HG02642 (cell line): ENCODE results near the gene NR3C2.

Experiments
- ATAC-seq: cut with Tn5 transposase; IDR thresholded peaks from one replicate; pipeline ENCODE4 v1.9.1; 2021; ENCODE audit warnings: mild to moderate bottlenecking; ENCODE audit not compliant: unreplicated experiment, poor library complexity

Gene NR3C2

DNA sequence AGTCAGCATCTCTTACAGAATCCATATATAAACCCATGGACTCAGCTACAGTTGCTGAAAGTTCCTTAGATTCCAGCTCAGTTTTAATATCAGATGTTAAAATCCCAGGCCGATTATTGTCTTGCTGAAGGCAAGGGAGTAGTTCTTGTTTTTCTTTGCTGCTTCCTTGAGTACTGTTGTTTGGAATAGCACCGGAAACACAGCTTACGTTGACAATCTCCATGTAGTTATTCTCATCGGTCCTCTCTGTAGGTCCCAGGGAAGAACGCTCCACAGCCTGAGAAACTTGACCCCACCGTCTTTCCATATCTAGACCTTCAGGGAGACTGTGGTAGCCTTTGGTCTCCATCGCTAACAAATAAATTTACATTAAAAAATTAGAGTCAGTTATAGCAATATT is 5.7 kb downstream of the NR3C2 start:
- ATAC-seq, result no peak

DNA sequence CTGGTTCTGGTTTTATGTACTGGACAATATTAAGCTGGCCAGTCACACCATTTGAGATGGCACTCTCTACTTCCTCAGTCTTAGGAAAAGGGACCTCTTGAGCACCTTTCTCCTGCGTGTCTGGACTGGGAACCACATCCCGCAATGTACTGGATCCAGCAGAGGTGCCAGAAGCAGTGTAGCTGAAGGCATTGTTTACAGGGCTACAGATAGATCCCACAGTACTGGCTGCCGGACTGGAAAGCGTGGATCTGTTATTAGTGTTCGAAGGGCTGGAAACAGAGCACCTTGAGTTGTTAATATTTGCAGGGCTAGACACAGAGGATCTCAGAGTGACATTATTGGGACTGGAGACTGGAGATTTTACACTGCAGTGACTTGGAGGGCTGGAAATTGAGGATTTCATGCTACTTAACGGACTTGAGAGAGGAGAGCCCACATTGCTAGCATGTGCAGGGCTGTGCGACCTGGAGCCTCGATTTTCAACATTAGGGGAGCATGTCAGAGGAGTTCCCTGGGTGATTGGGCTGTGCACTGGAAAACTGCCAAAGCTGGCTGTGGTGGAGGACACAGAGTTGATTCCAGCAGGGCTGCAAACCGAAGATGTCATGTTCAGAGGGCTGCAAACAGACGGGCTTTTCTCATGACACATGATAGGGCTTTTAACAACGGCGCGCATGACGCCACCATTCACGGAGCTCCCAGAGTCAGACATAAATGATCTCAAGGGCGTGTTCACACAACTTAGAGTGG is 6.4 kb downstream of the NR3C2 start:
- ATAC-seq, result no peak

DNA sequence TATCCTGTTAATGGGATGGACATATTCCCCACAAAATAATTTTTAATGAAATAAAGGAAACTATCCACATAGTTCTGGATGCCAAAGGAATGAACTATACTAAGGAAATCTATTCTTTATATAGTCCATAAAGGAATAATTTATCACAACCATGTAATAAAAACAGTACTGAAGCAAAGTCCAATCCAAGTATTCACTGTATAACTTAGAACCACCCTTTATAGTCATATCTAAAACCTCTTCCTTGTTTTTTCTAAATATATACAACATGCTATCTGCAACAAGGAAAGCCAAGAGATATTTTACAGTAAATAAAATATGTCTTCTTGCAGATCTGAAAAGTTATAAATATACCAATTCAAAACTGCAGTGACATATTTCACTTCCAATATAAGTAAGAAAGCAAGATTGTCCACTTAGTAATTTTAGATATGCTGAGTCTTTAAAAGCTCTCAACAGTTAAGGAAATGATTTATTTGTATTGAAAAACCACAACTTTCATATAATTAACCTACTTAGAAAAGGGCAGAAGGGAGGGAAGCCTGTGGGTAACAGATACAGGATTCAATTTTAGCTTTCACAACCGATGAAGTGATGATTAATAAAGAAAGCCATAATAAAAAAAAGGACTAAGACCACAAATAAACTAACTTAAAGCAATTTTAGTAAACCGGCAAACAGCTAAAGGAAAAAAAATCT is 8.0 kb downstream of the NR3C2 start:
- ATAC-seq, result no peak

DNA sequence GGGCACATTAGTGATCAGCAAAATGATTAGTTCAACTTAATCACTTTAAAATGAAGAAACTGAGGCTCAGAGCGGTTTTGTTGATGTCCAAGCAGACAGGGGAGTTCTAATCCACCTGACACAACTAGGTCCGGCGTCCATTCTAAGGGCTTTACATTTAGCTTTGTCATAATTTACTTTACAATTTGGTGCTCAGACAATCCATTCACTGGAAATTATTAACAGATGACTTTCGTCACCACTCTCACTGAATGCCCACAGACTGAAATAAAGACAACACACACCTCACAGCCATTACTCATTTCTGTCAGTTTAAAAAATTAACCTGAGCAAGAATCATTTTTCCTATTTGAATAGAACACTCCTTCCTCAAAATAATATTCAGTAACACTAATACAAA is 10.8 kb downstream of the NR3C2 start:
- no peak for ATAC-seq

DNA sequence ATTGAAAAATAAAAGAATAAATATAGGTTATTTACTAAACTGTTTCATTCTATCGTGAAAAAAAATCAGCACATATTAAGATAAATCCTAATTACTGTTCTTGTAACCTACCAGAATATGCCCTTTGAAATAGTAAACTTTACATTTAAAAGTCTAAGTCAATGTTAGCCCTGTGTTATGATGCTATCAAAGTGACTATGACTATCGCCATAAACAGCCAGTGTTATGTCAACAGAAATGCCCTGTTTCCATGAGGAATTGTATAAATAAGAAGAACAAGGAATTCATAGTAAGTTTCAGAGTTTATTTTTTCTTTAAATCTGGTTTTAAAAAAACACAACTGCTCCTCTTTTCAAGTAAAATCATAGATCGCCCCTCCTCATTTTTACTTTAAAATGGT is 11.4 kb downstream of the NR3C2 start:
- ATAC-seq, result no peak

DNA sequence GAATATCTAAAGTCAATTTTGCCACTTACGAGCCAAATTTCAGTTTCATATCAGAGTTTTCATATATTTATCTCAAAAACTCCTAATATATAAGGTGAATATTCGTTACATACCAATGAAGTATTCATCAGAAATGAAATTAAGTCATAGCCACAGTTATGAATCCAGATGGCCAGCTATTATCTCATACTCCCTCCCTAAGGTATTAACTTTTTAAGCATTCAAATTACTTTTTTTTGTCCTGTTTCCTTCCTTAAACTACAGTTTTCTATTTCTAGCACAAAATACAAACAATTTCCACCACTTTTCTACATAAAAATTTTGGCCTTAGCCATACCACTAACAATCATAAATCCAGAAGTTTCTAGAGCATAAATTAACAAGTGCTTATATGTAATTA is 13.0 kb downstream of the NR3C2 start:
- no peak for ATAC-seq

DNA sequence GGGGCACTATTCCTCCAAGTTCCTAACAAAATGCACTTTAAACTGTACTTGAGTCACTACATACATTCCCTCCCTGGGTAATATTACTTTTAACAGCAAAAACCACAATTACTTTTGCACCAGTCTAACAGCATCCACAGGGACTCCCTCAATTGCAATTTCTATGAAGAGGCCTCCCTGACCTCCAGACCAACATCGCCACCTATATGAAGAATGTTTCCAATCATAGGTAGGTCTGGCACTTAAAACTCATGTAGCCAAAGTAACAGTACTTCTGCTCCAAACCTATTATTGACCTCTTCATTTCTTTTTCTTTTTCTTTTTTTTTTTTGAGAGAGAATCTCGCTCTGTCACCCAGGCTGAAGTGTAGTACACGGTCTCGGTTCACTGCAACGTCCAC is 15.6 kb downstream of the NR3C2 start:
- ATAC-seq, result no peak

DNA sequence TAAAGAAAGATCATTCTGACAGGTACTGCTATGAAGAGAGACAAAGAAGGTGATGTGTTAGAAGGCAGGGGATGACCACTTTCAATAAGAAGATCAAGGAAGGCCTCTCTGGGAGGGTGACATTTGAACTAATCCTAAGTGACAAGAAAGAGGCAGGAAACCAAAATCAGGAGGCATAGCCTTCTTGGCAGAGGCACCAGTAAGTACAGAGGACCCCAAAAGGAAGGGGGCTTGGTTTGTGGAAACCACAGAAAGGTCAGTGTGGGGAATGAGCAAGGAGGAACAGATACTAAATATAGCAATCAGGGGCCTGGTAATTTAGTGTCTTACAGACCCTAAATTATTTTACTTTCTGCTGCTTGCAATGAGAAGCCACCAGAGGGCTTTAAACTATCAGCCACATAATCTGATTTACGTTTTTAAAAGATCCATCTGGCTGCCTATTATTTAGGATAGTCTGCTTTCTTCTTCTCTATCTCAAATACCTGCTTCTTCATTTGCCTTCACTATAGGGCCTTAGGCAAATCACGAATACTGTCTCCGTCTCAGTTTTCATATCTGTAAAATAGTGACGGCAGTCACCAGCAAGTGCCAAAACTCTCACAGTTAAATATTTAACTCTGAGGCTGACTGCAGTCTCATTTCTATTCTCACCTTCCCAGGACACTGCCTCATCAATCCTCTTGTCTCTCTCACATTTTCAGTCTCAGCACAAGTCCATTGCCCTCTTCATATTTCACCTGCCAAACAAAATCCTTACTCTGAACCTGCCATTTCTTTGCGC is 16.7 kb downstream of the NR3C2 start:
- peak; percentile 83 for ATAC-seq

DNA sequence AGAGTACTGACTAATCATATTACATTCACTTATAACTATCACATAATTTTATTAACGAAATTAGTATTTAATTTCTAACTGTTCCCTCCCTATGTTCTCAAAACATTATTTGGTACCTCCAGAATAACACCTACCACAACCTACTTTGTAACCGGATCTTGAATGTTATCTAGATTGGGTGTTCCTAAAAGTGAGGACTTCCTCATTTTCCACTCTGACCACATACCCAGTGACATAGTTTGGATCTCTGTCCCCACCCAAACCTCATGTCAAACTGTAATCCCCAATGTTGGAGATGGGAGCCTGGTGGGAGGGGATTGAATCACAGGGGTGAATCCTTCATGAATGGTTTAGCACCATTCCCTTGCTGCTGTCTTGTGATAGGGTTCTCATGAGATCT is 21.8 kb downstream of the NR3C2 start:
- no peak for ATAC-seq

DNA sequence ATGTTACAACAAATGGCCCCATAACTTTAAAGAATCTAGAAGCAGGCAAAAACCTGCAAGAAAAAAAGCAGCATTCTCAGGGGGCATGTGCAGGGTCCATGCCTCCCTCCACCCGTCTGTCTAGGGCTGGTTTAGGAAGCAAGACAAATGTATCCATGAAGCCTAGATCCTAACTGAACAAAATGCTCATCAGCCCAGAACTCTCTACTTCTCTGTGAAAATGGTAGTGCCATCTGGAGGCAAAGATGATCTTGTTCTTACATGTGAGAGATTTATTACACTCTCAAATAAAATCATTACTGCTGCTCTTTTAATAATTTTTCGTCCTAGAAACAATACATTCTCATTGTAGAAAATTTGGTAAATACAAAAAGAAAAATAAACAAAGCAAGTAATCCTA is 26.7 kb downstream of the NR3C2 start:
- ATAC-seq, result no peak

DNA sequence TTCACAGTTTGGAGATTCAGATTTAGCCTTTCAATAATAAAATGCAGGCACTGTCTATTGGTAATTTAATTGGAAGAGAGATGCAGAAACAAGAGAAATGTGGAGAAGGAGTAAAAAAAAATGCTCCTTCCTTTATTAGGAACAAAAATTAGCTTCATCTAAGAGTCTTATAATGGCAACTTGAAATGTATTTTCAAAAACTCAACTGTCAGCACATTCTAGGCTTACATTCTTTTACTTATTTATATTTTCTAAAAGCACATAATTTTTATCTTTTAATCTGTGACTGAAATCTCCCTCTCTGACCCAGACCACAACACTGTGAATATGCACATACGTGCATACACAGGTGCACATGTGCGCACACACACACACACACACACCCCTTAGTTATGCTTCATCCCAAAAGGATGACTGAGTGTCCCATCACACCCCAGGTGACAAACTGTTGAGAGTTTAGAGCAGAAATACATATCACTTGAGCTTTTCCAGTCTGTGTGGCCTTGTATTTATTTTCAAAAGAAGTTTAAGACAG is 29.7 kb downstream of the NR3C2 start:
- no peak for ATAC-seq

DNA sequence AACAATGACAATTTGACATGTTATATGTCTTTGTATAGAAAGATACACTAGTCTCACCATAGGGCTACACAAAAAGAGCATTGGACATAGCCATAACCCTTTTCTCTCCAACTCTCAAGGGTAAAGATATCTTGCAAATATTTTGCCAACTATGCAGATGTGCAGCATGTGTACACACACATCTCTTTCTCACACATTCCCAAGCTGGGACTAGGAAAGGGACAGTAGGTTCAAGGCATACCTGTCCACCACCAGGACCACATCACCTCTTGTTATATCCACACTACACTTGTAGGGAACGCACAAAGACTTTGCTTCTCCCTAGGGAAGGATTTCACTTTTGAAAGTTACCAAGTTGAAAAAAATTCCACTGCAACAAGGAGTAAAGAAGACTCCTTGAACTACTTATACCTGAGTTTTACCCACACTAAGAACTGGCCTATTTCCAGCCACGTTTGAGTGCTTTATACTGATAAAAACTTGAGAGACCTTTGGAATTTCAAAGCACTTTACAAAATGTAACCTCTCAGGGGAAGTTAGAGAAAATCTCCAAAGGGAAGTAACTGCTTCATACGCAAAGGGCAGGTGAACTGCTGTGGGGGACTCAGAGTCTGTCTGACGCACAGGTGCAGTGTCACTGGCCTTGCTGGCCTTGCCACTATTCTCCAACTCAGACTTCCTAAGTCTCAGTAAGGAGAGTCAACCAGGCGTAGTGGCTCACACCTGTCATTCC is 36.9 kb downstream of the NR3C2 start:
- no peak for ATAC-seq

DNA sequence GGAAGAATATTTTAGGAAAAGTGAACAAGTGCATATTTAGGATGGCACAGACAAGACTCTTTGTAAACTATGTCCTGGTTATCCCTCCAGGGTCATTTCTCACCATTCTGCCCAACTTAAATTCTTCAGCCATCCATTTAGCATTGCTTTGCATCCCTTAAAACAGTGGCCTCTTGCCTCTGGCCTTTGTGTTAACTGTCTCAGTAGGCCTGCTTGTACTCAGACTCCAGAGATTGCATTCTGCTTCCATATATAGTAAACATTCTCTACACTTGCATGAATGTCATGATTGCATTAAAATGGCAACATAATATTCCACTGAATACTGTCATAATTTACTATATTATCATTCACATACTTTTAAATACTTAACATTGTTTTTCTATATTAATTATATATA is 43.2 kb downstream of the NR3C2 start:
- no peak for ATAC-seq

DNA sequence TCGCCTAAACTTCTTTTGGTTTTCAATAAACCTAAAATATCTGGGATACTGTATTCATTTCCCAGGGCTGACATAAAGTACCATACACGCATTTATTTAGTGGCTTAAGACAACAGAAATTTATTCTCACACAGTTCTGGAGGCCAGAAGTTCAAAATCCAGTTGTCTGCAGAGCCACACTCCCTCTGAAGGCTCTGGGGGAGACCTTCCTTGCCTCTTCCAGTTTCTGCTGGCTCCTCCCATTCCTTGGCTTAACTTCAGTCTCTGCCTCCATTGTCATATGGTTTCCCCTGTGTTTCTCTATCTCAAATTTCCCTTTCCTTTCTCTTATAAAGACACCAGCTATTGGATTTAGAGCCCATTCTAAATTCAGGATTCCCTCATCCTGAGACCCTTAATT is 44.4 kb downstream of the NR3C2 start:
- ATAC-seq, result no peak

DNA sequence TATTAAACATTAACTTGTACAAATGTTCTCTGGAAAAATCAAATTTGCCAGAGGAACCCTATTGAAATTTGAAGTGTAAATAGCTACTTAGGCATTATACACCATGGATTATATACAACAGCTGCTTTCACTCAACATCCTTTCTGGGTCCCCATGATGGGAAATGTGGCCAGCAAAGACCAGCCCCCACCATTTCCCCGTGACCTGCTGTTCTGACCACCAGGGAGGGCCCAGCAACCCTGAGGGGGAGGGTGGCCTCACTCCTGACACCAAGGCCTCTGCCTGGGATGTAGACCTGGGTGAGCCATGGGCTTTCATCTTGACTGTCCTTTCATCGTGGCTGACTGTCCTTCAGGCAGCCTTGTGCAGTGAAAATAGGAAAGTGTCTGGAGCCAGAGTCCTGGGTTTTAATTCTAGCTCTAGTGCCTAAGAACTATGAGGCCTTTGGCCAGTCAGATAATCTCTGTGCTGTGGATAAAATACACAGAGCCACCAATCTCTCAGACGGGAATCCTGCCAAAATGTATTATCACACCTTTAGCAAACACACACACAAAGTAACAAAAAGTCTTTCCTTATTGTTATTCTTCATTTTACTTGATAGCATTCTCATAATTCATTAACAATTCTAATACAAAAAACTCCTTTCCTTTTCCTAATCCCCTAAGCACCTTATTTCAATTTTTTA is 45.1 kb downstream of the NR3C2 start:
- no peak for ATAC-seq

DNA sequence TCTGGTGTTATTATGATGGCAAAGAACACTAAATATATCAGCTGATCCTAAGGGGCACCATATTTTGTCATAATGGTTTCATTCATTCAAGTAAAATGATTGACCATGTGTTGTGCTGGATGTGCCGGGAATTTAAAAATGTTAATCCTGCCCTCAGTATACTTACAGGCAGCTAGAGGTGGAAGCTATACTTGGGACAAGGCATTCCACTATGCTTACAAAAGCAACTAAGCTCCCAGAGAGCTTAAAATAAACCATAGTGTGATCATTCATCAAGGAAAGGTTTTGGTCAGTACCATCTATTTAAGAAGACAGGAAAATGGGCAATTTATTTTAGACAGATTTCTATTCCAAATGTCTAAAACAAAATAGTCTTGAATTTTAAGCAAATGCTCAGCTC is 46.4 kb downstream of the NR3C2 start:
- ATAC-seq, result no peak

DNA sequence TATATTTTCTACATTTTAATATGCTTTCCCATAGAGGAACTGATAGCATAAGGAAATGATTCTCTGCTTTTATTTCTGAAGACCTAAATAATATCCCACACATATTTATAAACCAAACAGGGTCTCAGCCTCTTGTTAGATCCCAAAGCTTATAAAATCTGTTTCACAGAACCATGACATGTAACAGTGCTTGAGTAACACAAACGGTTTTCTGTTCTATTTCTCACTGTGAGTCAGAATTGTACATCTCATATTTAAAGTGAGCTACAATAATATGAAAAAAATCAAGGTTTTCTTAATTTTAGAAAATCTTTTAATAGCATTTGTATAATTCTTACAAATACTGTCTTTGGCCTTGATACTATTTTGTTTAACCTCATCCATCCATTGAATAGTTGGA is 51.2 kb downstream of the NR3C2 start:
- no peak for ATAC-seq

DNA sequence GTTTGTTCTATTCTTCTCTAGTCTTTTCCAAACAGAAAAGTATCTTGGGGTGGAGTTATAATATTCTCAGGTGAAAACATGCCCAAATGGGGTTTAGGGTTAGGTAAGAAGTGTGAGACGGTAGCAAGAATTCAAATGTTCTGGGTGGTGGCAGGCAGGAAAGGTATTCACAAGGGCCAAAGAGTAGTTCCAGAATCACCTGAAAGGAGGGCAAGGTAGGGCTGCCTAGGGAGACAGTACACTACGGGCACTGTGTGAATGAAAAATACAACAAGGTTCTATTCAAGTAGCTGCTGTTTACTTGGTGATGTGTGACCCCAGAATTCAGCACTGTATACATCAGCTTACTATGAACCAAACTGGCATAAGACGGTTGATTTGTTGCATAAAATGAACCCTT is 51.9 kb downstream of the NR3C2 start:
- ATAC-seq, result no peak

DNA sequence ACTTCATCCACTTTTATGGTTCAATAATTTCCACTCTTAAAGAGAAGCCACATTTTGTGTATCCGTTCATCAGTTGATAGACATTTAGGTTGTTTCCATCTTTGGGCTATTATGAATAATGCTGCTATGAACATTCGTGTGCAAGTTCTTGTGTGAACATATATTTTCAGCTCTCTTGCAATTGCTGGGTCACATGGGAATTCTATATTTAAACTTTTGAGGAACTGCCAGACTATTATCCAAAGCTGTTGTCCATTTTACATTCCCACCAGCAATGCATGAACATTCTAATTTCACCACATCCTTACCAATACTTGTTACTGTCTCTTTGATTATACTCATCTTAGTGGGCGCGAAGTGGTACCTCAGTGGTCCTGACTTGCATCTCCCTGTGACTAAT is 61.9 kb downstream of the NR3C2 start:
- ATAC-seq, result no peak

DNA sequence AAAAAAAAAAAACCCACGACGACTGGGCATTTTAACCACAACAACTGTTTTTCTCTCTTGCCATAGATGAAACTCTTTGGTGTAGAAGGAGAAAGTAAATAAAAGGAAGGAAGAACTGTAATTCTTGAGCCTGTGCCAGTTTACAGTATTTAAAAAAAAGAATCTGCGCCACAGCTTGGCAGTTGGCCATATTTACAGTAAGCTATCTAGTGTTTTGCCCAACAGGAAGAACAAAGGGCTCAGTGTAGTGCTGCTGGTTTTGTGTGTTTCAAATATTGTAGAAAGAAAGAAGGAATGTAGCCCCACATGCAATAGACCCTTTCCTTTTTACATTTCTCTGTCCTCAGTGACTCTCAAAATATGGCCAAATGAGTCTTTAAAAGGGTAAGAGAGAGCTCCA is 66.1 kb downstream of the NR3C2 start:
- ATAC-seq, result no peak
